ENCODE results near the gene ATPAF1. TPM values are rescaled to one million over a fixed set of nuclear protein-coding genes. Genes with fewer than 3 reads are reported as not detected.

ATPAF1 gene
- total and polyA plus RNA-seq, 3 donors from 2014 or later: 76.7 to 98.9 (median 85.9) TPM

DNA sequence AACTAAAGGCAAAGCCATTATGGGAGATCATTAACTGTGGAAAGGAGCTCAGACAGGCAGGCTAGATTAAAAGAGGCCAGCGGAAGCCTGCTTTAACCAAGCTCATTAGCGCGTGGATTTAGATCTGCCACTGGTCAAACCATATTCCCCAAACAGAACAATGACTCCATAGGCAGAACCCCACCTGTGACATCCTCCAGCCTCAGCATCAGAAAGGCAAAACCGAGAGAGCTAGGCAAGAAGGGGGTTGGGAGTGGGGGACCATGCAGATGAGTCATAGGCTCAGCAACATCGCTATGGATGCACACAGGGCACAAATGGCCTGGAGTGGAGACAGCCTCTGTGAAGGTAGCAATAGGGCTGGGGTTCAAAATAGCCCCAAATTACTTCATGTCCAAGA lies 84.7 kb downstream of the ATPAF1 start:
- no peaks in the 10 kb centered on the region for H3K36me3 ChIP-seq (ENCODE audit: low read depth, missing control alignments)
- no peak overlapping the region for H3K27ac ChIP-seq
- TF ChIP-seq, protein P1, sequence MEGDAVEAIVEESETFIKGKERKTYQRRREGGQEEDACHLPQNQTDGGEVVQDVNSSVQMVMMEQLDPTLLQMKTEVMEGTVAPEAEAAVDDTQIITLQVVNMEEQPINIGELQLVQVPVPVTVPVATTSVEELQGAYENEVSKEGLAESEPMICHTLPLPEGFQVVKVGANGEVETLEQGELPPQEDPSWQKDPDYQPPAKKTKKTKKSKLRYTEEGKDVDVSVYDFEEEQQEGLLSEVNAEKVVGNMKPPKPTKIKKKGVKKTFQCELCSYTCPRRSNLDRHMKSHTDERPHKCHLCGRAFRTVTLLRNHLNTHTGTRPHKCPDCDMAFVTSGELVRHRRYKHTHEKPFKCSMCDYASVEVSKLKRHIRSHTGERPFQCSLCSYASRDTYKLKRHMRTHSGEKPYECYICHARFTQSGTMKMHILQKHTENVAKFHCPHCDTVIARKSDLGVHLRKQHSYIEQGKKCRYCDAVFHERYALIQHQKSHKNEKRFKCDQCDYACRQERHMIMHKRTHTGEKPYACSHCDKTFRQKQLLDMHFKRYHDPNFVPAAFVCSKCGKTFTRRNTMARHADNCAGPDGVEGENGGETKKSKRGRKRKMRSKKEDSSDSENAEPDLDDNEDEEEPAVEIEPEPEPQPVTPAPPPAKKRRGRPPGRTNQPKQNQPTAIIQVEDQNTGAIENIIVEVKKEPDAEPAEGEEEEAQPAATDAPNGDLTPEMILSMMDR (IDR thresholded peaks at IDR 0.05): no peak
- no peak for TF ChIP-seq POLR2A (IDR thresholded peaks at IDR 0.05)
- DNase-seq: no peak
- WGBS, 2 donors: 85 to 90% methylated on average over 5 of the region's 5 CpGs
- peaks cover 11% of the 10 kb centered on the region for H3K4me1 ChIP-seq
- no peaks in the 10 kb centered on the region for H3K27me3 ChIP-seq
- H3K4me3 ChIP-seq: no peak overlapping the region
- no peaks in the 10 kb centered on the region for H3K9me3 ChIP-seq
- intact Hi-C loops (cut with DNase I; ENCODE audit: low total_unique reads): no loop called here

DNA sequence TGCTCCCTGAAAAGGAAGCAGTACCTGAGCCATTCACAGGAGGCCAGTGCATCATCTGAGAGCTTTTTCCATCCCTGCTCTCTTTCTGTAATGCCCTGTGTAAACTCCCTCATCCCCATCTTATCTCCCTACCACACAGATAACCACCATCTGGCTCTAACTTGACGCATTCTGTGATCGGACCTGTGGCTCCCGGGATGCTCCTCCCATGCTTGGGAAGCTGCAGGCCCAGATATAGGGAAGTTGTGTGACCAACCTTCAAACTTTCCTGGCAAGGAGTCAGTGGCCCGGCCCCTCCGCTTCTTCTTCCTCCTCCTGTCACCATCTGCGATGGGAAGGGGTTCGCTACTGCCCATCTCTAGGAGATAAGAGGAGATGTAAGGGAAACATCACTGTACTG lies 85.2 kb downstream of the ATPAF1 start:
- WGBS, 2 donors: 56 to 83% methylated on average over 7 of the region's 7 CpGs
- peaks cover 11% of the 10 kb centered on the region for H3K4me1 ChIP-seq
- H3K4me3 ChIP-seq: no peak overlapping the region
- intact Hi-C loops (cut with DNase I; ENCODE audit: low total_unique reads): no loop called here
- H3K27me3 ChIP-seq: no peaks in the 10 kb centered on the region
- no peak for DNase-seq
- no peaks in the 10 kb centered on the region for H3K36me3 ChIP-seq (ENCODE audit: low read depth, missing control alignments)
- no peak for TF ChIP-seq POLR2A (IDR thresholded peaks at IDR 0.05)
- TF ChIP-seq, protein P1 (IDR thresholded peaks at IDR 0.05): no peak
- no peak overlapping the region for H3K27ac ChIP-seq
- H3K9me3 ChIP-seq: no peaks in the 10 kb centered on the region

Other genes with a start within 250 kb of the ATPAF1 start
- gene DMBX1, start 178.5 kb downstream of the ATPAF1 start, total RNA-seq: 1 to 10 TPM; 1.7 to 2.0 TPM
- gene DMBX1, start 178.5 kb downstream of the ATPAF1 start, polyA plus RNA-seq (ENCODE audit: insufficient read depth, low read depth, low replicate concordance): 1.1 TPM
- gene KNCN, start 116.7 kb downstream of the ATPAF1 start, total RNA-seq: under 1 TPM; 0.43 to 0.47 TPM
- 4.0 TPM for gene KNCN, start 116.7 kb downstream of the ATPAF1 start, polyA plus RNA-seq (ENCODE audit: insufficient read depth, low read depth, low replicate concordance)
- gene MKNK1, start 64.1 kb downstream of the ATPAF1 start, total RNA-seq: 10 to 100 TPM; 54.6 to 55.7 TPM
- 30.7 TPM for gene MKNK1, start 64.1 kb downstream of the ATPAF1 start, polyA plus RNA-seq (ENCODE audit: insufficient read depth, low read depth, low replicate concordance)
- 10 to 100 TPM in 1 of 2 donors, 1 to 10 TPM in 1; 8.3 to 16.0 TPM for gene MOB3C, start 51.6 kb downstream of the ATPAF1 start, total RNA-seq
- 13.2 TPM for gene MOB3C, start 51.6 kb downstream of the ATPAF1 start, polyA plus RNA-seq (ENCODE audit: insufficient read depth, low read depth, low replicate concordance)
- 100 to 1,000 TPM; 150 to 362 TPM for gene TEX38, start 3.5 kb upstream of the ATPAF1 start, total RNA-seq
- gene TEX38, start 3.5 kb upstream of the ATPAF1 start, polyA plus RNA-seq (ENCODE audit: insufficient read depth, low read depth, low replicate concordance): 432 TPM
- 10 to 100 TPM; 76.6 to 77.8 TPM for gene EFCAB14, start 50.8 kb upstream of the ATPAF1 start, total RNA-seq
- gene EFCAB14, start 50.8 kb upstream of the ATPAF1 start, polyA plus RNA-seq (ENCODE audit: insufficient read depth, low read depth, low replicate concordance): 94.0 TPM
- 1 to 10 TPM; 4.3 to 6.1 TPM for gene CYP4B1, start 130.7 kb upstream of the ATPAF1 start, total RNA-seq
- gene CYP4B1, start 130.7 kb upstream of the ATPAF1 start, polyA plus RNA-seq (ENCODE audit: insufficient read depth, low read depth, low replicate concordance): 2.1 TPM

Data from testis (tissue), 3 donors.